ENCODE data around the gene LAMA2.

DNA sequence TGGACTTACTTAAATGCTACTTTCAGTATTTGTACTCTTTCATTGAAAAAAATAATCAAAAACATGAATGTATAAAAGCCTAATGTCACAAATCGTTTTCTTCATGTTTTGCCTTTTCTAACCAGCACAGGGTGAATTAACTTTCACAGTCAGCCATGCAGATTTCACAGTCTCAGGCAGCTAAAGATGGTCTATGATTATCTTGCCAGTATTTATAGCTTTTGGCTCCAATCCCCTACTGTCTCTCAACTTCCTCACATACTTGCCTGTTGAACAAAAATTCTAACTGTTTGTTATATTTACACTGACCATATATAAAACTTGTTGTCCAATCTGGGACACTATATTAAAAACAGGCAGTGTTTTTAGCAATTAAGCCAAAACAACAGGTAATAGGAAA, 468.9 kb downstream of the LAMA2 start:
- TF ChIP-seq, protein P1, sequence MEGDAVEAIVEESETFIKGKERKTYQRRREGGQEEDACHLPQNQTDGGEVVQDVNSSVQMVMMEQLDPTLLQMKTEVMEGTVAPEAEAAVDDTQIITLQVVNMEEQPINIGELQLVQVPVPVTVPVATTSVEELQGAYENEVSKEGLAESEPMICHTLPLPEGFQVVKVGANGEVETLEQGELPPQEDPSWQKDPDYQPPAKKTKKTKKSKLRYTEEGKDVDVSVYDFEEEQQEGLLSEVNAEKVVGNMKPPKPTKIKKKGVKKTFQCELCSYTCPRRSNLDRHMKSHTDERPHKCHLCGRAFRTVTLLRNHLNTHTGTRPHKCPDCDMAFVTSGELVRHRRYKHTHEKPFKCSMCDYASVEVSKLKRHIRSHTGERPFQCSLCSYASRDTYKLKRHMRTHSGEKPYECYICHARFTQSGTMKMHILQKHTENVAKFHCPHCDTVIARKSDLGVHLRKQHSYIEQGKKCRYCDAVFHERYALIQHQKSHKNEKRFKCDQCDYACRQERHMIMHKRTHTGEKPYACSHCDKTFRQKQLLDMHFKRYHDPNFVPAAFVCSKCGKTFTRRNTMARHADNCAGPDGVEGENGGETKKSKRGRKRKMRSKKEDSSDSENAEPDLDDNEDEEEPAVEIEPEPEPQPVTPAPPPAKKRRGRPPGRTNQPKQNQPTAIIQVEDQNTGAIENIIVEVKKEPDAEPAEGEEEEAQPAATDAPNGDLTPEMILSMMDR (conservative IDR thresholded peaks at IDR 0.05; ENCODE audit: low read depth in 2 of 2) = no peak
- TF ChIP-seq EZH2 (IDR thresholded peaks at IDR 0.05; ENCODE audit: low read depth, unreplicated experiment) = no peak
